TTC549 (cell line): ENCODE results near the gene ICOSLG.
"Not testable (repeated sequence)": the region's sequence is repeated elsewhere in the genome, so short reads cannot be mapped to it uniquely, and the experiment has no call there.

Source experiments
- FAIRE-seq: peaks from 2 replicates; lab custom pipeline; 2012; peaks lifted over from hg19 to GRCh38; lab: Jason Lieb, UNC

Gene ICOSLG

GRCh38 chr21:44240842-44241241 is at the start of gene ICOSLG:
TSS of gene ICOSLG (minus strand) at chr21:44240943. CDS start at chr21:44240817, 126 bp downstream.
- not testable (repeated sequence) for FAIRE-seq

DNA sequence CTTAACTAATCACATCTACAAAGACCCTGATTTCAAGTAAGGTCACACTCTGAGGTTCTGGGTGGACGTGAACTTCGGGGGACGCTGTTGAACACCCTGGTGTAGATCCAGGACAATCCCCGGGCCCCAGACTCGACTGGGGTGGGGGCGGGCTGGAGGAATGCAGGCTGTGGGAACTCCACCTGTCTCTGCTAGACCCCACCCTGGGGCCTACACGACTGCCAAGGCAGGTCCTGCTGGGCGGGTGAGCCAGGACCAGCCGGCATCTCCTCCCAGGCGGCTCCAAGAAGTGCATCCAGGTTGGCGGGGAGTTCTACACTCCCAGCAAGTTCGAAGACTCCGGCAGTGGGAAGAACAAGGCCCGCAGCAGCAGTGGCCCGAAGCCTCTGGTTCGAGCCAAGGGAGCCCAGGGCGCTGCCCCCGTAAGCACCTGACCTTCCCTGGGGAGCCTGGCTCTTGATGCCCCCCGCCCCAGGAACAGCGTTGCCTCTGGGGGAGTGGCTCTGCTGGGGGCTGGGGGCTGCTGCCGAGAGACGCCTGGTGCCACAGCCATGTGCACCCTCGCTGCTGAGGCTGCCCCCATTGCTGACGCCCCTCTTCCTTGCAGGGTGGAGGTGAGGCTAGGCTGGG is 48.8 kb upstream of the ICOSLG start:
- FAIRE-seq: no peak

DNA sequence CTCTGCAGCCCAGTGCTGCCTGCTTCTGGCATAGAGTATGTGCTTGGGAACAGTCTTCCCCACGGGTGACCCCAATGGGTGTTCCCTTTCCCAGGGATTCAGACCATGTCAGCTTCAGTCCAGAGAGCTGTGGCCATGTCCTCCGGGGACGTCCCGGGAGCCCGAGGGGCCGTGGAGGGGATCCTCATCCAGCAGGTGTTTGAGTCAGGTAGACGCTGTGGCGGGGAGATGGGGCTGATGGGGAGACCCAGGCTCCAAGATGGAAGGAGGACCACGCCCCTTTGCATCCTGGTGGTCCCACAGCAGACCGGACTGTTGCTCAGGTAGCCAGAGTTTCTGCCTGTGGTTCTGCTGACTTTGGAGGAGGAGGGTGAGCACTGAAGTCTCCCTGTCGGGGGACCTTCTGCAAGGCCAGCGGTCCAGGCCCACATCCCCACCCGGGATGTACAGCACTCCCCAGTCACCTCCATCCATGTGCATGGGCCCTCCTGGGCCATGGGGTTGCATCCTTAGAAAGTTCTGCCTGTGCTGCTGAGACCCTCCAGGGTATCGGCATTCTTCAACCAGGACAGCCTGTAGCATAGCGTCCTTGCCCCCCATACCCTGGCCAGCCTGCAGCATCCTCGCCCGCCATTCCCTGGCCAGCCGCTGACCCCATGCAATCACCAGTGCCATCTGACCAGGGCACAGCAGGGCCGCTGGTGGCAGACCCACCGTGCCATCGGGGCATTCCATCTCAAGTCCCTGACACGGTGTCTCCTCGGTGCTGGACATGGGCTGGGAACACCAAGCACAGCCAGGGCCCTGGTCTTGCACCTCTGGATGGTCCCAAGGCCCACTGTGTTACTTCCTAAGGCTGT is 47.7 kb upstream of the ICOSLG start:
- no peak for FAIRE-seq

- no peak for FAIRE-seq
Observed at GRCh38 chr21:44286716-44287632, 46.2 kb upstream of the ICOSLG start.

DNA sequence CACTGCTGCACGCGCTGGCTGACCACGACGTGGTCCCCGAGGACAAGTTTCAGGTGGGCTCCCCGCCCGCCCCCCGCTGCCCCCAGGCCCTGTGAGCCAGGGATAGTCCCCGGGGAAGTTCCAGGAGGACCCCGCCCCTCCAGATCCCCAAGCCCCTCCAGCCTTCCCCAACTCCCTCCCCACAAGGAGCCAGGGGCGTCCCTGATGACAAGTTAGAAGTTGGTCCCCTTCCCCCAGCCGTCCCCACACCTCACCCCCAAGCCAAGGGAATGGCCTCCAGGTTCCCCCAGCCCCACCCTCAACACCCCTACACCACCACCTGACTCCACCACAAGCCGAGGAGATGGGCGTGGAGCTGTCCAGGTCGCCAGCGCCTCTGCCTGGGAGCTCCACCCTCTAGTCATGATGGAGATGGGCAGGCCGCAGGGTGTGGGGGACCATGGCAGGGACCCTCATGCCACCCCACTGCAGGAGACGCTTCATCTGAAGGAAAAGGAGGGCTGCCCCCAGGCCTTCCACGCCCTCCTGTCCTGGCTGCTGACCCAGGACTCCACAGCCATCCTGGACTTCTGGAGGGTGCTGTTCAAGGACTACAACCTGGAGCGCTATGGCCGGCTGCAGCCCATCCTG is 45.5 kb upstream of the ICOSLG start:
- no peak for FAIRE-seq

DNA sequence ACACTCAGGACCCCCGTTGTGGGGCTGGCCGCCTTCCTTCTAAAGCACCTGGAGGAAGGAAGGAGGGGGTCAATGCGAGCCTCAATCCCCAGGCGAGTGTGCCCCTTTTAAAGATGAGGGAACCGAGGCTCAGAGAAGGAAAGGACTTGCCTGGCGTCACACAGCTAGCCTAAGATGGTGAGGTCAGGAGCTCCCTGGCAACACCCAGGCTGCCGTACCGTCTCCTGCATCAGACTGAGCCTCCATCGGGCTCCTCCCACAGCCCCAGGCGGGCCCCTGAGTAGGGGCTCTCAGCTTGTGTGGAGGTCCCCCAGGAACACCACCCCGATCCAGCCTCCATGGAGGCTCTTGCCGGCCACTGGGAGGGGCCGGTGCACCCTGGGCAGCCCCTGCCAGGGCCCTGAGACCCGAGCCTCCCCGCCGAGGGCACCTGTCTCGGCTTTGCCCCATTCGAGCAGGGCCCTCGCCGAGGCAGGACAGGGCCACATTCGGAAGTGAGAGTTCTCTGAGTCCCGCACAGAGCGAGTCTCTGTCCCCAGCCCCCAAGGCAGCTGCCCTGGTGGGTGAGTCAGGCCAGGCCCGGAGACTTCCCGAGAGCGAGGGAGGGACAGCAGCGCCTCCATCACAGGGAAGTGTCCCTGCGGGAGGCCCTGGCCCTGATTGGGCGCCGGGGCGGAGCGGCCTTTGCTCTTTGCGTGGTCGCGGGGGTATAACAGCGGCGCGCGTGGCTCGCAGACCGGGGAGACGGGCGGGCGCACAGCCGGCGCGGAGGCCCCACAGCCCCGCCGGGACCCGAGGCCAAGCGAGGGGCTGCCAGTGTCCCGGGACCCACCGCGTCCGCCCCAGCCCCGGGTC is 44.6 kb upstream of the ICOSLG start, which contains the start of gene AIRE:
Gene AIRE (plus strand): TSS at position 739 of the 855 bp plus-strand sequence. CDS start 131 bp downstream, outside the sequence.
- FAIRE-seq: no peak

GRCh38 chr21:44283948-44284347 is 43.2 kb upstream of the ICOSLG start:
- FAIRE-seq: no peak

DNA sequence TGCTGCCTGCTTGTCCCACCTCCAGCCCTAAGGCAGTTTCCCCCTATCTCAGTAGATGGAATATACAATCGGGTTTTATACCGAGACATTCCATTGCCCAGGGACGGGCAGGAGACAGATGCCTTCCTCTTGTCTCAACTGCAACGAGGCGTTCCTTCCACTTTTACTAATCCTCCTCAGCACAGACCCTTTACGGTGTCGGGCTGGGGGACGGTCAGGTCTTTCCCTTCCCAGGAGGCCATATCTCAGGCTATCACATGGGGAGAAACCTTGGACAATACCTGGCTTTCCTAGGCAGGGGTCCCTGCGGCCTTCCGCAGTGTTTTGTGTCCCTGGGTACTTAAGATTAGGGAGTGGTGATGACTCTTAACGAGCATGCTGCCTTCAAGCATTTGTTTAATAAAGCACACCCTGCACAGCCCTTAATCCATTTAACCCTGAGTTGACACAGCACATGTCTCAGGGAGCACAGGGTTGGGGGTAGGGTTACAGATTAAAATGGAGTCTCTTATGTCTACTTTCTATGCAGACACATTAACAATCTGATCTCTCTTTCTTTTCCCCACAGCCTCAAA is 42.6 kb upstream of the ICOSLG start:
- FAIRE-seq: not testable (repeated sequence)

- FAIRE-seq: no peak
Observed at GRCh38 chr21:44282370-44282769, 41.6 kb upstream of the ICOSLG start.

GRCh38 chr21:44281801-44282200 is 41.1 kb upstream of the ICOSLG start:
- FAIRE-seq: no peak

DNA sequence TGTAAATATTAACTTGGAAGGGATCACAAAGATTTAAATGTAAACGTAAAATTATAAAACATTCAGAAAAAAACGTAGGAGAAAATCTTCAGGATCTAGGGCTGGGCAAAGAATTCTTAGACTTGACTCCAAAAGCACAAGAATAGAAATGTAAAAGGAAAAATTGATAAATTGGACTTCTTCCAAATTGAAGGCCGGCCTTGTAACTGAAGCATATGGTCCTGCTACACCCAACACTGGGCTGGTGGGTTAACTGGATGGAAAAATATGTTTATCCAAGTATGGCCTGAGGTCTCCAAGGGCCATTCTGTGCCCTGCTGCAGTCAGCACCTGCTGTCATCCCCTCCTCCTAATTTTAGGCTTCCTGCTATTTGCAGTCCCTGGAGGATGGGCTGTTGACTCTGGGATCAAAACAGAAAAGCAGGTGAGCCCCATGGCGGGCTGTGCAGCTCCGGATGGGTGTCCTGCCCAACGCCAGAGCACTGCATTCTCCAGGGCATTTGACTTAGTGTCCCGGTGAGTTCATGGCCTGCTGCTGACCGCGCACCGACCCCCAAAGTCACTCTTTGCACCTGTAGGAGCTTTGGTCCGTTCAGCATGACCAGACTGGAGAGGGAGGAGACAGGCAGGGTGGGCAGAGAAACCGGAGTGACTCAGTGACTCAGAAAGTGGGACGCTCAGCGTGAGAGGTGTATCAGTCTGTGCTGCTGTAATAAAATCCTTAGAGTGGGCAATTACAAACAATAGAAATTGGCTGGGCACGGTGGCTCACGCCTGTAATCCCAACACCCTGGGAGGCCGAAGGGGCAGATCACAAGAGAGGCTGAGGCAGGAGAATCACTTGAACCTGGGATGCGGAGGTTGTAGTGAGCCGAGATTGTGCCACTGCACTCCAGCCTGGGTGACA is 38.9 kb upstream of the ICOSLG start:
- no peak for FAIRE-seq

- no peak for FAIRE-seq
Observed at GRCh38 chr21:44275041-44275440, 34.3 kb upstream of the ICOSLG start.

DNA sequence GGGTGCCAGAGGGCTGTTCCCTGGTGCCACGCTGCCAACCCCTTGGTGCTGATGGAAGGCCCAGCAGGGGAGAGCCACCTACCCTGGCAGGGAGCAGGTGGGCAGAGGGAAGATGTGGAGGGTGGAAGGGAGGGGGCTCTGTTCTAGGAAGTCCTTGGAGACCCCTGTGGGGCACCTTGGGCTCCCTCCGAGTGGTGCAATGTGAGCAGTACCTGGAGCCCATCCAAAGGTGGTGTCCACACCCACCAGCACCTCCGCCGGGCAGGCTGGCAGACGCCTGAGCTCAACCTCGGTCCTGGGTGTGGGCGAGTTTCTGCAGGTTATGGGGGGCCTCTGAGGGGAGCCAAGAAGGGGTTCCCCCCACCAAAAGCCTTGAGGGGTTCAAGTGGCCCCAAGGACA is 32.3 kb upstream of the ICOSLG start:
- no peak for FAIRE-seq

GRCh38 chr21:44272284-44272858 is 31.6 kb upstream of the ICOSLG start:
- no peak for FAIRE-seq

- no peak for FAIRE-seq
Observed at GRCh38 chr21:44271558-44272283, 31.0 kb upstream of the ICOSLG start.

DNA sequence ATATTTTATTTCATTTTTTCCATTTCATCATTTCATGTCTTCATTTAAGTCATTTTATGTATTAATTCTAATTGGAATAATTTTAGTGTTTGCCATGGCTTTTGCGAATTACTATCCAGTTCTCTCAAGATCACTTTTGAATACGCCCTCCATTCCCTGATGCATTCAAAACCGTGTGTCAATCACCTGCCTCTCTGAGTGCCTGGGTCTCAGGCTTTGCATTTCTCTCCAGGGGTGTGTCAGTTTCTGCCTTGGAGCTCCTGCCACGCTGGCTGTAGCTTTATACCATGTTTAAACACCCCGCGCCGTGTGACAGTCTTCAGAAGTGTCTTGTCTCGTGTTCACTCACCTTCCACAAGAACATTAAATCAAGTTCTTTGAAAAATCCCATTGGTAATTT is 28.3 kb upstream of the ICOSLG start:
- no peak for FAIRE-seq

DNA sequence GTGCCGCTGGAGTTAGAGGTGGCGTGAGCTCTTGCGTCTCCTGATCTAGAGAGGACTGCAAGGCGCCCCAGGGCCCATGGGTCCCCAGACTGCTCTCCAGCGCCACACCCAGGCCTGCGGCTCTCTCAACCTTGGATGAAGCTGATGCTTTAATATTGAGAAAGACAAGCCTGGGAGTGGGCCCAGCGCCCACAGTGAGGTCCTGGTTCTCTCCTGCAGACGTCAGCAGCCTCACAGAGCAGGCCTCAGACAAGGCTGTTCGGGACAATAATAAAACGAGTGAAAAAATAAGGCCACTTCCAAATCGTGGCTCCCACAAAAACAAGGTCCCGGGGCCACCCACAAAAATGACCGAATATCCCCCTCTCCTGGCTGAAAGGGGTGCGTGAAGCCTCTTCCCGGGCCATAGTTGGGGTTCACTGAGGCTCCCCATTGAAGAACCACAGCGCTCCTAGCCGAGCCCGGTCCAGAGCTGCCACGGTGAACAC is 27.0 kb upstream of the ICOSLG start:
- FAIRE-seq: no peak

DNA sequence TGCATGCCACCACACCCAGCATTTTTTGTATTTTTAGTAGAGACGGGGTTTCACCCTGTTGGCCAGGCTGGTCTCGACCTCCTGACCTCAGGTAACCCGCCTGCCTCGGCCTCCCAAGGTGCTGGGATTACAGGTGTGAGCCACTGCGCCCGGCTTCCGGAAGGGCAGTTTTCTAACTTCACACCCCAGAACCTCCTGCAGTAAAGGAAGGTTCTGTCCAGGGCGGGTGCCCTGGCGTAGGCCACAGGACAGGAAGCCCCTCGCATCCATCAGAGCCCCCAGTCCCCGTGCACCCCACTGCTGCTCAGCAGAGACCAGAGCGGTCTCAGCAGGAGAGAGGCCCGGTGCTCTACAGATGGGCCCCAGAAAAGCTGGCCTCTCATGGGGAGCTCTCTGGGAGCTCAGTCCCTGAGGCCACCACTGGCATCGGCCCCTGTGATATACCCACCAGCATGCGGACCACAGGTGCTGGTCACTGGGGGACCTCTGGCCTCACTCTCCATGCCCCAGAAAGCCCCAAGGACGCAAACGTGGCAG is 25.1 kb upstream of the ICOSLG start:
- FAIRE-seq: no peak
